Glomerular visceral epithelial cell (primary cell): ENCODE data around the gene FBXW7.
"Not testable (repeated sequence)": the region's sequence is repeated elsewhere in the genome, so short reads cannot be mapped to it uniquely, and the experiment has no call there.

Experiments
- DNase-seq: peaks from one replicate; pipeline ENCODE4 v3.0.0-alpha.2; 2016; ENCODE audit errors: extremely low spot score

Gene FBXW7

DNA sequence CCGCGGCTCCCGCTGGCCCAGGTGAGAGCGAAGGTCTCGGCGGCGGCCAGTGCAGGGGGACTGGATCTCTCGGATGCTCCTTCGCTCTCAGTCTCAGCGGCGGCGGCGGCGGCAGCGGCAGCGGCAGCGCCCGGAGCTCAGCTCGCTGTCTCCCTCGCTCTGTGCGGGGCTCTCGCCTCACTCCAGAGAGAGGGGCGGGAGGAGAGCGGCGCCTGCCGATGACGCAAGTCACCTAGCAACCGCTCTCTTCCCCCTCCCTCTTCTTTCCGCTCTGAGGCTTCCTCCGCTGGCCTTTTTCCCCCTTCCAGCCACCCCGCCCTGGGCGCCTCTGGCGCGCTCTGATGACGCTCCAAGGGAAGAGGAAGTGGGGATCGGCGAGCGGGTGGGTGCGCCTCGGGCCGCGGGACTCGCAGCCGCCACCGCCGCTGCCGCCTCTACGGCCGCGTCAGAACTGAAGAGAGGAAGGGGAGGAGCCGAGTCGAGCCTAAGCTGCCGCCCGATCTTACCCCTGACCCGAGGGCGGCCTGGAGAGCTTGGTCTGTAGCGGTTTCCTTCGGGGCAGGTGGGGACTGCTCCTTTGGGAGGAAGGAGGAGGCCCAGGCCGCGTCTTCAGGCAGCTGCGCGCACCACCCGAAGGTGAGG lies at the start of gene FBXW7:
Gene FBXW7 (minus strand): TSS at position 190 of the 642 bp plus-strand sequence. CDS start 124,289 bp downstream, outside the sequence.
- DNase-seq, result peak; percentile 99

DNA sequence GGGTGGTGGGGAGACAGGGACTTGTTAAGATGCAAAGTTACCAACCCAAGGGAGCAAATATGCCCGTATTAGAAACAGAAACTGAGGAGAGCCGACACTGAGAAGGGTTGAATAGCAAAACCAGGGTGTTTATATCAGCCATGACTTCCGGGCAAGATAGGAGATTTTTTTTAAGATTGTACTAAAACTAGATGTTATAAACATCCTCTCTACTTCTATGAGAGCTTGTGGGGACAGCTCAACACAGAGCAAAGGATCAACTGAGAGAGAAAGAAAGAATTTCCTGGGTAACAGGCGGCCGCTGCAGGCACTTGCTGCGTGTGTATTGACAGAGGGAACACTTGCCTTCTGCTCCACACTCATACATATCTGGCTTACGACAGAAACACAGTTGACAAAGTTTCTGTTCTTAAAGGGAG lies 49.1 kb upstream of the FBXW7 start:
- no peak for DNase-seq

- no peak for DNase-seq
Measured at GRCh38 chr4:152581536-152582160, 45.8 kb upstream of the FBXW7 start.

DNA sequence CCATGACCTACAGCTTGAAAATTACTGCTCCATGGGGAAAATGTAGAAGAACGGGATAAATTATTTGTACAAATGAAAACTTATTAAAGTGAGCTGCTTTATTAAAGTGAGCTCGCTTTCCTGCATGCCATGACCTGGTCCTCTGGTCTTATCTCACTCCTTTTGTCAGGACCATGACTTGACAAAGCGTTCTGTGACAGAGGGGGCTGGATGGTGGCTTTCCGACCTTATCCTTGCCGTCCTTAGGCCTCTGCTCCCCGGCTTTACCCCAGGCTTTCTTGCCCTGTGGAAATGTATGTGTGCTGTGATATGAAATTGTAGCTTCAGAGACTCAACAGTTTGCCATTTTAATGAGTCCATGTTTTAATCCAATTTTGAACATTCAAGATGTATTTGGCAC lies 44.0 kb upstream of the FBXW7 start:
- DNase-seq, result no peak

DNA sequence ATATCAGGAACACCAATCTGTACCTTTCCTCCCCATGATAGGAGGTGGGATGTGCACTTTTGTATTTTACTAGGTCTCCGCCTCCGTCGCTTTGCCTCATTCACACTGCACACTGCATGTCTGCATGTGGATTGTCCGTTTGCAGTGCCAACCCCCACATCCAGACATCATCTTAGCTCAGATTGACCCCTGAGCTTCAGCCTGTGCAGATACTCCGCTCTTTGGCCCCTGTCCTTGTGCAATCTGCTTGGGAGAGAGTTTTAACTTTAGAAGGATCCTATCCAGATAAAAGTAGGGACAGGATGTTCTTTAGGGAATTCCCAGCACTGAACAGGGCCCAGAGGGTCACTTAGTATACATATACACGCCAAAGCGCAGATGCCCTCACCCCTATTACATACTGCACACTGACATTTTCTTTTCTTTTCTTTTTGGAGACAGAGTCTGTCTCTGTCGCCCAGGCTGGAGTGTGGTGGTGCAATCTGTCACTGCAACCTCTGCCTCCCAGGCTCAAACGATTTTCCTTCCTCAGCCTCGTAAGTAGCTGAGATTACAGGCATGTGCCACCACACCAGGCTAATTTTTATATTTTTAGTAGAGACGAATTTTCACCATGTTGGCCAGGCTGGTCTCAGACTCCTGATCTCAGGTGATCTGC lies 43.3 kb upstream of the FBXW7 start:
- no peak for DNase-seq

DNA sequence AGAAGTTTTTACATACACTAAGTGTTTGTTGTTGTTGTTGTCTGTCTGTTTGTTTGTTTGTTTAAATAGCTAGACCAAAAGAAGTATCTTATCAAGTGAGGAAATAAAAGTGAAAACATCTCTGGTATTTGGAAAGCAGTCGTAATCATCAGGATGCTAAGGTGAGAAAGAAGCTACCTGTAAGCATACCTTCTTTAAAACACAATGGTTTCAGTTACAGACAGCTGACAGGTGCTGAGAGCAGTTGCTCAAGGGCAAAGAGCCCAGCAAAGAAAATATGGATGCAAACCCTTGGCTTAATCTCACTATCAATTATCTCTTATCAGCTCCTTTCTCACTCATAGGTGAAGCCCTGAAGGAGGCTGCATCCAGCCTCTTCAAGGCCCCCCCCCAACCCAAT lies 42.8 kb upstream of the FBXW7 start:
- no peak for DNase-seq

DNA sequence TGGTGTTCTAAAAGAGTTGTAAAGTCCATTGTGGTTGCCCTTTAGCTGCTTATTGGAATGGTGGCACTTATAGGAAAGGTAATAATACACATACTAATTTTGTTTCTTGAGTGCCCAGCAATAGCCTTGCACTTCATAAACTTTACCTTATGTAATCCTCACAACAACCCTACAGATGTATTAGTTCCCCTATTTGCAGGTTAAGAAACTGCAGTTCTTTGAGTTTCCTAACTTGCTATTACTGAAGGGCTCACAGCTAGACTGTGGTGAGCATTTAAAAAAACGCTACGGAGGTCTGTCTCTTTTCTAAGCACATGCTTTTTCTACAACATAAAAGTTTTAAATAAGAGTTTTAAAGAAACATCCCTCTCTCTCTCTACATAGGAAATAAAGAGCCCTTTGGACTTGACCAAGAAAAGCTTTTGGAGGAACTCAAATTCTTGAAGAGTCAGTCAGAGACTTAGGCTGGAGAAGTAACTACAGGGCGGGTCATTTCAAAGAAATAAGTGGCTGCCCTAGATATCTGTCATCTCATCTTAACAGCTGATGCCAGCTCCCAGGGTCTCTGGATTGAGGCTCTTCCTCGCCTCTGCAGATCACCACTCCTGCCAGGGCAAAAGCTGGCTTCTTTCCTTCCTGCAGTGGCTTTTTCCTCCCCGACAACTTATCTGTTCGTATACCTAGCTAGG lies 42.0 kb upstream of the FBXW7 start:
- DNase-seq, result no peak

- no peak for DNase-seq
Measured at GRCh38 chr4:152575533-152575932, 39.6 kb upstream of the FBXW7 start.

DNA sequence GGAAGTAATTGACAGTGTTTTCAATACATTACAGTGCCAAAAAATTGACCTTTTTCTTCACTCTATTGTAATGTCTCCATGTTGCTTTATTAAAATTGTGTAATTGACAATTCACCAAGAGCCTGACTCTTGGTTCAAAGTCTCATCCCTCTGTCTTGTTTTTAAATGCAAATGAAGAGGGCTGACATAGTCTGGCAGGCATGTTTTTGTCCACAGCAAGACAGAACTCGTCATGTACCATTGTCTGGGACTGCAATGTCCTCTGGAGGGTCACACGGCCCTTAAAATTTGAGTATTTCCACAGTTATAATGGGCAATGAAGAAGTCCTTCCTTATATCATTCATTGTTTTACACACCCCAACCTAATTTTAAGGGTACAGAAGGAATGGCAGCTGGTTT lies 38.0 kb upstream of the FBXW7 start:
- DNase-seq, result no peak

- no peak for DNase-seq
Measured at GRCh38 chr4:152572417-152573086, 36.7 kb upstream of the FBXW7 start.

DNA sequence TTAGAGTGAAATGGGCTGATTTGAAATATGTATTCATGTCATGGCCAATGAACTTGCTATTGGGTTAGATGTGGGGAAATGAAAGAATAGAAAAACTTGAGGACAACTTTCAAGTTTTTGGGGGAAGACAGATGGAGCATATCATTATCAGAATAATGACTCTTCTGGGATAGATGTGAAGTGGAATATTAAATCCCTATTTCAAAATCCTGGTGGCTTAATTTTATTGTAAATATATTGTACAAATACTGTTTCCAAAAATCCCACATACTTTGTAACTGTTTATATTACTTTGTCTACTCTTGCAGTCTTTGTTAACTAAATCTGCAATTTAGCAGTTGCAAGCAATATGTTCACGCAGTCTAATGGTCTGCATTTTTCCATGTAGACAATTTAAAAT lies 35.9 kb upstream of the FBXW7 start:
- DNase-seq, result no peak

DNA sequence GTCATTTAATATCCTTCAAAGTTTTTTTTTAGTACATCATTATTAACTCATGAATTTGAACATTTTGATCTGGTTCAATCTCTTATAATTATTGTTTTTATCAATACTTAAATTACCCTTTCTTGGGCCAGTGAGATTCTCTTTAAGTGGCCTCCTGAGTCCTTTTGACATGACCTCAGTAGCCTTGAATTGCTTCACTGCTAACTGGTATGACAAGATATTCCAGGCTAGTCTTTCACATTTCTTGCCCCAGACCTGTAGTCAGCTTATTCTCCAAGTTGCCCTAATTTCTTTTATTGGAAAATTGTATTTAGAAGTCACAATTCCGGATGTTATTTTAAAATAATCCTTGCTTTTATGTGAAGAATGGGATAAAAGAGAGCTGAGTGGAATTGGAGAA lies 35.4 kb upstream of the FBXW7 start:
- no peak for DNase-seq

DNA sequence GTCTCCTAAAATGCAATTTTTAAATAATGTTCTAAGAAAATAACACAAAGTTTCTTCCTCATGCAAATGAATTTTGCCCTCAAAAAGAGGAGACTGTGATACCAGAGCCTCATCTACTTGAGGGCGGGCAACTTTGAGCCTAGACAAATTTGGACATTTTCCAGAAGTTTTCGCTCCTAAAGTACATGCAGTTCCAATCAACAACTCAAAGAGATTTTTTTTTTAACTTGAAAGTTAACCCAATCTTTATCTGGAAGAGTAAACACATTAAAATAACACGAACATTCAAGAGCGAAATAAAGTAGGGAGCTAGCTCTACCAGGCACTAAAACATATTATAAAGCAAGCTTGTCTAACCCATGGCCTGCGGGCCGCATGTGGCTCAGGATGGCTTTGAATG lies 29.4 kb upstream of the FBXW7 start:
- no peak for DNase-seq

GRCh38 chr4:152564336-152564735 lies 28.4 kb upstream of the FBXW7 start:
- no peak for DNase-seq

DNA sequence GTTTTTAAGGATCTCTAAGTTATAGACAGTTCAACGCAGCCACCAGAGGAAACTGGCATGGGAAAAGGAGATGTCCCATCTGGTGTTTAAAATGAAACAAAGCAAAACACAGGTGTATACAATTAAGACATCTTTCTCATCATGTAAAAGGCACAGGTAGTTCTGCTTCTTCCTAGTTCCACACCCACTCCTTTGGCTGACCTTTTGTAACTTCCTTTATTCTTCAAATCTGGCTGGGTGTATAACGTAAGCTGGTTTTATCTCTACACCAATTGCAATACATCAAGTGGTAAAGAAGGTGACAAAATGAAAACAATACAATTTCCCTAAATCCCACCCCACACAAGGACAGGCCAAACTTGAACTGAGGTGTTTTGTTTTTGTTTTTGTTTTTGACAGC lies 27.3 kb upstream of the FBXW7 start:
- no peak for DNase-seq

- no peak for DNase-seq
Measured at GRCh38 chr4:152559641-152560040, 23.7 kb upstream of the FBXW7 start.

GRCh38 chr4:152558396-152558795 lies 22.5 kb upstream of the FBXW7 start:
- no peak for DNase-seq

DNA sequence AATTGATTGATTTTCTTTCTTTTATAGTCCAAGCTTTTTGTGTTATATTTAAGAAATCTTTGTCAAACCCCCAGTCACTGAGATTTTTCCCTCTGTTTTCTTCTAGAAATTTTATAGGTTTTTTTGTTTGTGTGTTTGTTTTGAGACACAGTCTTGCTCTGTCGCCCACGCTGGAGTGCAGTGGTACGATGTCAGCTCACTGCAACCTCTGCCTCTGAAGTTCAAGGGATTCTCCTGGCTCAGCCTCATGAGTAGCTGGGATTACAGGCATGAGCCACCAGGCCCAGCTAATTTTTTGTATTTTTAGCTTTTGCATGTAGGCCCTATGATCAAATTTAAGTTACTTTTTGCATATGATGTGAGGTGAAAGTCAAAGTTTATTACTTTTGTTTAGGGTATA lies 20.9 kb upstream of the FBXW7 start:
- DNase-seq, result no peak

DNA sequence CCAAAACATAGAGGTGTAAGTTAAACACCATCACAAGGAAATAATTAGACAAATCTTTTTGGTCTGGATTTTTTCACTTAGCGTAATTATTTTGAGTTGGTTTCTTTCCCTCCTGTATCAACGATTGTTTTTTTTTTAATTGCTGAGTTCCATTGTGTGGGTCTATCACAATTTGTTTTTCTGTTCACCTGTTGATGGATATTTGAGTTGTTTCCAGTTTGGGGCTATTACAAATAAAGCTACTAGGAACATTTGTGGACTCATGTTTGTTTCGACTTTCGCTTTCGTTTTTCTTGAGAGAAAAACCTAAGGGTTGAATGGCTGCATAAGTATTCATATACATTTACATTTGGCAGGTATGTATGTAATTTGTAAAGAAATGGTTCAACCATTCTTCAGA lies 20.4 kb upstream of the FBXW7 start:
- DNase-seq, result no peak

GRCh38 chr4:152554742-152555141 lies 18.9 kb upstream of the FBXW7 start:
- DNase-seq, result no peak

DNA sequence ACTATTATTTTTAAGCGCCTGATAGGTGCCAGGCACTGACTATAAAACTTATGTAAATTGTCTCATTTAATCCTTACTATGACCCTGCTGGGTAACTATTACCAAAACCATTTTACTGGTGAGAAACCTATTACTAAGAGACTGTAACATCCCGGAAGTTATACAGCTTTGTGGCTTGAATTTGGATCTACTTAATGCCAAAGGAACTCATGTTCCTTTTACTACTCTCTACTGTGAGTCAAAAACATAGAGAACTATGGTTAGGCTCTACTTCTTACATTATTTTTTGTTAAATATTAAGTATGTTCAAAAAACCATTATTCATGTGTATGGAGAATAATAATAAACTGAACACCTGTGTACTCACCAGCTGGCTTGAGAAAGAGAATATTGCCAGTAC lies 14.8 kb upstream of the FBXW7 start:
- DNase-seq, result not testable (repeated sequence)

DNA sequence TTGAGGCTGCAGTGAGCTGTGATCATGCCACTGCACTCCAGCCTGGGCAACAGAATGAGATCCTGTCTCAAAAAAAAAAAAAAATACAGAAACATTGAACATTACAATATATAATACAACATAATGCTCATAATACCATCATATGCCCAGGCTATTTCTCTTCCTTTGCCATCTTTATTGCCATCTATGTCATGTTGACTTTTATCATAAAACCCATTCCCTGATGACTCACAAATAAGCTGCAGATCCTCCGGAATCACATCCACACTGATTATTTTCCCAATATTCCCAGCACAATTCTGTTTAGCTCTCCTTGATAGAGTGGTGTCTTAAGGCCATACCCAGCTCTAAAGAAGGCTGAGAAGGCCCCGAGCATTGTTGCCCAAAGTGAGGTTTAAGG lies 9.2 kb upstream of the FBXW7 start:
- DNase-seq, result no peak
